ENCODE data around the gene ADAM30.
"Not testable (repeated sequence)": the region's sequence is repeated elsewhere in the genome, so short reads cannot be mapped to it uniquely, and the experiment has no call there.

The ADAM30 gene

GRCh38 chr1:119873135-119874015, 22.9 kb downstream of the ADAM30 start:
- no peak for DNase-seq (ENCODE audit: low read depth)

DNA sequence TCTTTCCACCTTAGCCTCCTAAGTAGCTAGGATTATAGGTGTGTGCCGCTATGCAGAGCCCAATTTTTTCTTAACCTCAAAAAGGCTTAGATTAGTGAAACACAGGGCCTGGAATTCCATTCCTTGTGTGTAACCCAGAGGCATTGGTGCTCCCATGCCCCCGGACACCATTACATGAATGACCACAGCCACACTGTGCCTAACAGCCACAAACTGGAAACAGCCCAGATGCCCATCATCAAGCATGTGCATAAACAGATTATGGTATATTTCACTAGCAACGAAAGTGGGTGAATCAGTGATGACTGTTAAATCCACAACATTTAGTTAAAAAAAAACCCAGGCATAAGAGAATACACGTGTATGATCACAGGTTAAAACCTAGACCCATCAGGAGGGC, 24.4 kb downstream of the ADAM30 start:
- no peak for DNase-seq (ENCODE audit: low read depth)

- peak; percentile 62 for DNase-seq (ENCODE audit: low read depth)
Observed at GRCh38 chr1:119870917-119871596, 25.3 kb downstream of the ADAM30 start.

DNA sequence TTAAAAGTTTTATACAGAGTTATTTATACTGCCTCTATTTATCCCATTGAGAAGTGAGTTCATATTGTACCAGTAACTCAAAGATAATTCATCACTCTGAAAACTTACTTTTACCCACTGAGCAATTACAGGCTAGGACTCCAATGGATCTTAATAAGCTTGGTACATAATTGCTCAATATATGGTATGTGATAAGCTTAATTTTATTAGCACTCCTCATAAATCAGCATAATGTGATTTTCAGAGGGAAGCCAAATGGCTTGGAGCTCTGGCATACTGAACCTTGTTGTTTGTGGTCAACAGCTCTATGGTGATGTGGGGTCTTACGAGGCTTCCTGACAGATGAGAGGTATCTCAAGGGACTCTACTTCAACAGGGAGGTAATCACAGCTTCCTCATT, 26.3 kb downstream of the ADAM30 start:
- no peak for DNase-seq (ENCODE audit: low read depth)

DNA sequence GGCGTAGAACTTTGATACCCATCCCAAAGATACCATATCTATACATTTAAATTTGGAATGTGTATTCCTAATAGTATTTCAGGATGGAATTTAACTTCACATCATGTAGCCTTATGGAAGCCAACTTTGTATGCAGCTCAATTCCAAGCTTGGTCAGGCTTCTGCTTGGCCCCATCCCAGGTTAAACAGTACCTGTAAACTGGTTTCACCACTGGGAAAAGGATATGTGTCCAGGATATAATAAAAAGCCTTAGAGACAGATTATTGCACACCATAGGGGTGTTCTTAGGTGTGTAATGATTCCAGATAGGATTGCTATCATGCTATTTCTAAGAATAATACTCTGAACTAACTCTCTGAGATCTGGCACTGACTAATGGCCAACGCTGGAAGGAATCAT, 28.1 kb downstream of the ADAM30 start:
- DNase-seq (ENCODE audit: low read depth), result no peak

DNA sequence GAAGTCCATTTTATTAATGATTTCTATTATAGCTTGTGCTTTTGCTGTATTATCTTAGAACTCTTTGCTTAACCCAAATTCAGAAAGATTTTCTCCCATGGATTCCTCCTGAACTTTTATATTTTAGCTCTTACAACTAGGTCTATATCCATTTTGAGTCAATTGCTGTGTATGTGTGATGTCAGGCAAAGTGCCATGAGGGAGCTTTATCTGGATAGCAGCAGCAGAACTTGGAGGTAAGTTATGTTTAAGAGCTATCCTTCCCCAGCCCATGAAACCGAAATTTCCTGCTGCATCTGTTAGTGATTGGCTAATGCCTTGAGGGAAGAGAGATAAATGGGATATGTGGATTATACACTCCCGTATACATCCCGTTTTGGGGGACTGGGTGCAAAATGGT, 29.9 kb downstream of the ADAM30 start:
- no peak for DNase-seq (ENCODE audit: low read depth)

DNA sequence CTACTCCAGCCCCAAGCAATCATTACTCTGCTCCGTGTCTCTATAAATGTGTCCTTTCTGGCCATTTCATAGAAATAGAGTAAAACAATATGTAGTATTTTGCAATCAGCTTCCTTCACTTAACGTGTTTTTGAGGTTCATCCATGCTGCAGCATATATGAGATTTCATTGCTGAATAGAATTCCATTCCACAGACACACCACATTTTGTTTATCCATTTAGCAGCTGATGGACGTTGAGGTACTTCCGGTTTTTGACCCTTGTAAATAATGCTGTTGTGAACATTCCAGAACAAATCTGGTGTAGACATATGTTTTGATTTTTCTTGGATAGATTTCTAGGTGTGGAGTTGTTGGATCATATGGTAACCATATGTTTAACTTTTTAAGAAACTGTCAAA, 30.7 kb downstream of the ADAM30 start:
- no peak for DNase-seq (ENCODE audit: low read depth)

DNA sequence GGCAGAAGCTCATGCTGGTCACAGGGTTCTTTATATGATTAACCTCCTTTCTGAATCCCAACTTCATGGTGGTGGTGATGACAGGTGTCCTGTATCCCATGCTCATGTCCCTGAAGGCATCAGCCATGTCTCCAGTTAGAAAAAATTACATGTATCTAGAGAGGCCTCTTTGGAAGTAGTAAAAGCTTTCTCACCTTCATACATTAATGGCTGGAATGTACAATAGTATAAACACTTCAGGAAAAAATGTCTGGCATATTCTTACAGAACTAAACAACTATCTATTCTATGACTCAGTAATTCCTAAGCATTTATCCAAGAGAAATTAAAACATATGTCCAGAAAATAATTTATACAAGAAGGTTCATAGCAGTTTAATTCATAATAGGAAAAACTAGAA, 34.0 kb downstream of the ADAM30 start:
- DNase-seq (ENCODE audit: low read depth), result no peak

- no peak for DNase-seq (ENCODE audit: low read depth)
Observed at GRCh38 chr1:119861547-119861946, 34.8 kb downstream of the ADAM30 start.

- peak; percentile 40 for DNase-seq (ENCODE audit: low read depth)
Observed at GRCh38 chr1:119859647-119860046, 36.7 kb downstream of the ADAM30 start.

GRCh38 chr1:119858556-119859214, 37.6 kb downstream of the ADAM30 start:
- not testable (repeated sequence) for DNase-seq (ENCODE audit: low read depth)

- no peak for DNase-seq (ENCODE audit: low read depth)
Observed at GRCh38 chr1:119858126-119858525, 38.2 kb downstream of the ADAM30 start.

GRCh38 chr1:119853155-119853554, 43.2 kb downstream of the ADAM30 start:
- no peak for DNase-seq (ENCODE audit: low read depth)

DNA sequence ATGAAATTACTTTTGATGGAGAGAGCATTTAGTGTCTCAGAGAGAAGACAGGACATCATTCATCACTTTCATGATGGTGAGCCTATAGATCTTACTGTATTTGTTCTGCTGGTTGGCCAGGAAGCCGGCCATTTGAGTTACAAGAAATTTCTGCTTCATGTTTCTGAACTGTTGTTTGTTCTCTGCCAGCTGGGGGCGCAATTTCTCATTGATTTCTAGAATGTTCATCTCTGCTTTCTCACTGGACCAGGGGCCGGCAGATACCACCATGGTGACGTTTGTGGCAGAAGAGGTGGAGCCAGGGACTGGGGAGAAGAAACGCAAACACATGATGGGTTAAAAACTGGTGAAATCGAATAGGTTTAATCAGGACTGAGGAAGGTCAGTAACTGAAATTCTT, 52.1 kb downstream of the ADAM30 start:
- DNase-seq (ENCODE audit: low read depth), result not testable (repeated sequence)

All from HS-27A (cell line).